GM15510 (cell line): ENCODE data around the gene ADARB2.

Experiments used
- POLR2A ChIP-seq: IDR thresholded peaks from 3 replicates; pipeline ENCODE4 v1.6.1; 2011; ENCODE audit warnings: borderline replicate concordance; ENCODE audit not compliant: insufficient read length; ENCODE audit errors: extremely low read depth

The ADARB2 gene

GRCh38 chr10:1650542-1651269 is 86.6 kb downstream of the ADARB2 start:
- TF ChIP-seq POLR2A = no peak

GRCh38 chr10:1648648-1649047 is 88.7 kb downstream of the ADARB2 start:
- TF ChIP-seq POLR2A = no peak

- TF ChIP-seq POLR2A = no peak
Measured at GRCh38 chr10:1646332-1646731, 91.0 kb downstream of the ADARB2 start.

GRCh38 chr10:1645896-1646295 is 91.4 kb downstream of the ADARB2 start:
- TF ChIP-seq POLR2A = no peak

GRCh38 chr10:1644191-1644711 is 93.1 kb downstream of the ADARB2 start:
- TF ChIP-seq POLR2A = no peak

GRCh38 chr10:1643908-1644179 is 93.5 kb downstream of the ADARB2 start:
- TF ChIP-seq POLR2A = no peak

- no peak for TF ChIP-seq POLR2A
Measured at GRCh38 chr10:1643161-1643907, 94.0 kb downstream of the ADARB2 start.

- TF ChIP-seq POLR2A = no peak
Measured at GRCh38 chr10:1642600-1643160, 94.6 kb downstream of the ADARB2 start.

GRCh38 chr10:1641402-1641801 is 95.9 kb downstream of the ADARB2 start:
- TF ChIP-seq POLR2A = no peak

GRCh38 chr10:1638889-1639419 is 98.4 kb downstream of the ADARB2 start:
- no peak for TF ChIP-seq POLR2A

GRCh38 chr10:1635340-1635739 is 102.0 kb downstream of the ADARB2 start:
- no peak for TF ChIP-seq POLR2A

GRCh38 chr10:1634239-1634638 is 103.1 kb downstream of the ADARB2 start:
- no peak for TF ChIP-seq POLR2A

GRCh38 chr10:1633783-1634182 is 103.5 kb downstream of the ADARB2 start:
- no peak for TF ChIP-seq POLR2A

GRCh38 chr10:1632596-1632995 is 104.7 kb downstream of the ADARB2 start:
- no peak for TF ChIP-seq POLR2A

GRCh38 chr10:1632141-1632540 is 105.2 kb downstream of the ADARB2 start:
- no peak for TF ChIP-seq POLR2A
